Heart left ventricle (tissue), 16 donors: ENCODE data around the gene HTR4. TPM values are rescaled to one million over a fixed set of nuclear protein-coding genes. Genes with fewer than 3 reads are reported as not detected.

Experiments
- ATAC-seq, 4 donors: fragments of 200-7000 bp; cut with Tn5 transposase; one replicate each; pipeline ENCODE4 v1.9.1; 2020 to 2022; ENCODE audit warnings: moderate library complexity in 4 of 4, mild to moderate bottlenecking in 3 of 4, moderate number of reproducible peaks in 1 of 4
- DNase-seq, 5 donors: peaks; one replicate each; pipeline ENCODE4 v3.0.0-alpha.2; 2020
- H3K27ac ChIP-seq, 12 donors: fragments of 200-600 bp; sonication (generic) in 4 of 12; one replicate each; pipeline versions ENCODE4 v1.5.0 to v1.8.0; 2016 to 2022; ENCODE audit warnings: mild to moderate bottlenecking in 2 of 12
- H3K27me3 ChIP-seq, 9 donors: fragments of 200-600 bp; sonication (generic) in 2 of 9; one replicate each; pipeline versions ENCODE4 v1.5.1 to v1.8.0; 2016 to 2022; ENCODE audit warnings: mild to moderate bottlenecking in 3 of 9
- H3K36me3 ChIP-seq, 9 donors: fragments of 200-600 bp; sonication (generic) in 2 of 9; one replicate each; pipeline versions ENCODE4 v1.5.0 to v1.8.0; 2018 to 2022; ENCODE audit warnings: mild to moderate bottlenecking in 2 of 9
- H3K4me1 ChIP-seq, 12 donors: fragments of 200-600 bp; sonication (generic) in 4 of 12; one replicate each; pipeline versions ENCODE4 v1.5.0 to v1.8.0; 2016 to 2022; ENCODE audit warnings: mild to moderate bottlenecking in 3 of 12
- H3K4me3 ChIP-seq, 12 donors: fragments of 200-600 bp; sonication (generic) in 4 of 12; one replicate each; pipeline versions ENCODE4 v1.5.0 to v1.8.0; 2017 to 2022; ENCODE audit warnings: mild to moderate bottlenecking in 9 of 12, moderate library complexity in 4 of 12
- H3K9me3 ChIP-seq, 12 donors: fragments of 200-600 bp; sonication (generic) in 4 of 12; one replicate each; pipeline versions ENCODE4 v1.5.0 to v1.8.0; 2016 to 2022; ENCODE audit warnings: mild to moderate bottlenecking in 1 of 12
- CTCF ChIP-seq, 12 donors: fragments of 200-600 bp; sonication (generic) in 4 of 12; IDR thresholded peaks; one replicate each; pipeline versions ENCODE4 v1.5.0 to v1.8.0; 2018 to 2022; ENCODE audit warnings: antibody characterized with exemption in 12 of 12, mild to moderate bottlenecking in 5 of 12
- POLR2A ChIP-seq, 2 donors: fragments of 450-650 bp; IDR thresholded peaks; one replicate each; pipeline ENCODE4 v1.6.1; 2017; ENCODE audit warnings: antibody characterized with exemption in 2 of 2, mild to moderate bottlenecking in 2 of 2, moderate library complexity in 2 of 2
- WGBS, 4 donors: extraction: QIAGEN DNeasy Blood & Tissue Kit in 2 of 4; methylation state at CpG; one replicate each; pipeline versions ENCODE4 v1.1.5 to v1.1.7; 2013 to 2018; 5-methylcytosine and 5-hydroxymethylcytosine counted together
- intact Hi-C, 10 donors: fragments of 100-400 bp; cut with DNase I; formaldehyde crosslinking; loops; one replicate each; pipeline versions ENCODE4 v1.11.1 to v1.14.2; 2022
- long read RNA-seq, 3 donors: library from polyadenylated mRNA; unstranded; transcript quantifications; one replicate each; pipeline ENCODE4 v2.0.0, GENCODE V29; 2020 to 2021
- polyA plus RNA-seq, 2 donors: library from polyadenylated mRNA; stranded (reverse); fragments of 200-250 nt; gene quantifications; one replicate each; pipeline ENCODE4 v1.2.3, GENCODE V29; 2013
- total RNA-seq, 9 donors: library from RNA; depleted of rRNA in 2 of 9; stranded (reverse); fragments of >200 nt in 2 of 9; fragmentation: NEBNext Ultra II Directional in 3 of 9; extraction: Animal tissue kit (Norgen Biotek cat#: 25700) in 3 of 9; gene quantifications; one replicate each; pipeline versions ENCODE4 v1.1.0 to v1.2.4, GENCODE V29; 2016 to 2023
- donor health status: ischemic (EF 13 %, LVEDD 7.1; RV severe dilation, severe dysfunction).
- donor health status: healthy with polysubstance abuse.
- donor health status: DM: no; HTN: yes; CAD: no.
- donor health status: DM: no; HTN: no; CAD: no.
- donor health status: ischemic (EF 25% LVEDD 6.9; RV normal size, moderate dysfunction).
- donor health status: ischemic (EF 25% LVEDD 5.7; RV mildly dilated, moderate dysfunction).
- donor health status: healthy.
- donor health status: DM: yes; HTN: yes; CAD: no.
- donor health status: ischemic (EF 35%, LVEDD 5.7; RV mildly dilated, moderate dysfunction).
- donor health status: nonischemic (EF 11% LVEDD 7.7; RV severe dilation, severe dysfunction).
- donor health status: DM: yes; HTN: yes; CAD: no.
- donor health status: PGD.
- donor health status: ischemic (EF 29% LVEDD 5.4; RV normal size, mild dysfunction).
- donor health status: nonischemic (EF 23%, LVEDD 6.1; RV moderate dilation, normal function).

HTR4 gene
- 1 to 10 TPM in 1 of 9 donors, under 1 TPM in 4, not detected in 4; 0.23 to 1.6 (median 0.35) TPM for total RNA-seq
- polyA plus RNA-seq: under 1 TPM; 0.11 to 0.22 TPM
- long read RNA-seq, donor 1: 0 reads
- long read RNA-seq, donor 2, partial matches to known transcripts: 2 of 2 reads
- long read RNA-seq, donor 2, other reads (novel, unspliced or antisense): 0 of 2 reads
- long read RNA-seq, donor 3: 0 reads

- no peak for DNase-seq
- ATAC-seq: peak in 2 of 4 donors; percentile 59 to 67
- Histone ChIP-seq H3K9me3 (no peaks in the 10 kb centered on the region), H3K36me3 (no peaks in the 10 kb centered on the region), H3K27me3 (peaks cover 0 to 39% (median 23%) of the 10 kb centered on the region in 9 donors), H3K4me3 (peak within 1 kb of the TSS; percentile 17 to 60 (median 49)), H3K27ac (peak within 1 kb of the TSS in 4 of 12 donors; percentile 7 to 84 (median 34)), H3K4me1 (peaks cover 0 to 10% (median 0%) of the 10 kb centered on the region in 12 donors)
- 4 to 20% (median 6%) methylated on average over 13 to 72 of the region's 72 CpGs for WGBS, 4 donors
- TF ChIP-seq POLR2A (IDR thresholded peaks at IDR 0.05) (no peak), CTCF (IDR thresholded peaks at IDR 0.05) (no peak)
- intact Hi-C loops: no loop called here
Measured at GRCh38 chr5:148653836-148654781, at the start of gene HTR4. TSS of gene HTR4 (minus strand) at chr5:148654527. CDS start at chr5:148637014, 17,513 bp downstream.

GRCh38 chr5:148702019-148702596, 47.8 kb upstream of the HTR4 start:
- no peak for ATAC-seq
- intact Hi-C loops: no loop called here

GRCh38 chr5:148699028-148699427, 44.7 kb upstream of the HTR4 start:
- intact Hi-C loops: no loop called here
- H3K9me3 ChIP-seq: peaks cover 0 to 18% (median 0%) of the 10 kb centered on the region in 12 donors
- no peak for ATAC-seq
- H3K36me3 ChIP-seq: no peaks in the 10 kb centered on the region
- TF ChIP-seq POLR2A (IDR thresholded peaks at IDR 0.05): no peak
- TF ChIP-seq CTCF (IDR thresholded peaks at IDR 0.05): no peak
- no peaks in the 10 kb centered on the region for H3K27me3 ChIP-seq
- WGBS, 4 donors: 57 to 69% (median 60%) methylated on average over 3 of the region's 3 CpGs
- H3K4me3 ChIP-seq: no peak overlapping the region
- no peak for DNase-seq
- H3K4me1 ChIP-seq: no peaks in the 10 kb centered on the region
- H3K27ac ChIP-seq: no peak overlapping the region

More at GRCh38 chr5:148702019-148702596, 47.8 kb upstream of the HTR4 start:
- Histone ChIP-seq H3K36me3 (no peaks in the 10 kb centered on the region), H3K9me3 (peaks cover 0 to 18% (median 0%) of the 10 kb centered on the region in 12 donors), H3K4me3 (no peak overlapping the region), H3K4me1 (no peaks in the 10 kb centered on the region), H3K27me3 (no peaks in the 10 kb centered on the region), H3K27ac (no peak overlapping the region)
- DNase-seq: no peak
- TF ChIP-seq CTCF (IDR thresholded peaks at IDR 0.05): no peak
- TF ChIP-seq POLR2A (IDR thresholded peaks at IDR 0.05): no peak

- Histone ChIP-seq H3K4me1 (no peaks in the 10 kb centered on the region), H3K36me3 (no peaks in the 10 kb centered on the region), H3K27me3 (no peaks in the 10 kb centered on the region), H3K4me3 (no peak overlapping the region), H3K27ac (no peak overlapping the region), H3K9me3 (peaks cover 0 to 16% (median 0%) of the 10 kb centered on the region in 12 donors)
- intact Hi-C loops: no loop called here
- TF ChIP-seq CTCF (IDR thresholded peaks at IDR 0.05): no peak
- no peak for TF ChIP-seq POLR2A (IDR thresholded peaks at IDR 0.05)
- 61 to 76% (median 71%) methylated on average over 2 of the region's 2 CpGs for WGBS, 4 donors
- no peak for DNase-seq
- ATAC-seq: no peak
Measured at GRCh38 chr5:148697809-148698196, 43.5 kb upstream of the HTR4 start.
